Progenitor cell of endocrine pancreas (in vitro differentiated cells): ENCODE measurements around the gene CRYL1. TPM values are rescaled to one million over a fixed set of nuclear protein-coding genes. Genes with fewer than 3 reads are reported as not detected.
A peak's percentile ranks its signal among the peaks of the same experiment; 100 is the strongest.

ENCODE experiments used
- DNase-seq: peaks from one replicate; pipeline ENCODE4 v3.0.0; 2021; ENCODE audit warnings: low spot score; ENCODE audit not compliant: unreplicated experiment
- H3K27ac Mint-ChIP-seq: 2 replicates; pipeline ENCODE4 v1.8.0; 2021; ENCODE audit warnings: mild to moderate bottlenecking, moderate library complexity, mixed read lengths
- H3K27me3 Mint-ChIP-seq: 2 replicates; pipeline ENCODE4 v1.8.0; 2021; ENCODE audit warnings: mixed read lengths
- H3K36me3 Mint-ChIP-seq: 2 replicates; pipeline ENCODE4 v1.8.0; 2022; ENCODE audit warnings: mixed read lengths; ENCODE audit not compliant: insufficient read depth
- H3K4me1 Mint-ChIP-seq: 2 replicates; pipeline ENCODE4 v1.8.0; 2021; ENCODE audit warnings: low read depth, mixed read lengths
- H3K4me3 Mint-ChIP-seq: 2 replicates; pipeline ENCODE4 v1.8.0; 2021; ENCODE audit warnings: low read depth, mild to moderate bottlenecking, moderate library complexity, mixed read lengths
- H3K9me3 Mint-ChIP-seq: 2 replicates; pipeline ENCODE4 v1.8.0; 2021; ENCODE audit warnings: low read depth, mixed read lengths
- CTCF ChIP-seq: fragments of 200-600 bp; sonication (generic); IDR thresholded peaks from one replicate; pipeline ENCODE4 v1.5.0; 2021; ENCODE audit warnings: antibody characterized with exemption, mild to moderate bottlenecking; ENCODE audit not compliant: unreplicated experiment
- total RNA-seq: library from RNA; stranded (reverse); gene quantifications from 2 replicates; pipeline ENCODE4 v1.2.1, GENCODE V29; 2021

CRYL1 gene
- total RNA-seq, 1 donor from 2014 or later: 11.7 TPM

- Mint-ChIP-seq H3K27ac (peak overlapping the region; percentile 43), H3K27me3 (no peaks in the 10 kb centered on the region), H3K4me1 (peaks cover 16% of the 10 kb centered on the region), H3K36me3 (peaks cover 4% of the 10 kb centered on the region), H3K9me3 (peaks cover 6% of the 10 kb centered on the region), H3K4me3 (no peak overlapping the region)
- no peak for TF ChIP-seq CTCF
- DNase-seq: no peak
Measured at GRCh38 chr13:20559659-20560356, 34.2 kb upstream of the CRYL1 start.

GRCh38 chr13:20558982-20559381 lies 33.3 kb upstream of the CRYL1 start:
- H3K36me3 Mint-ChIP-seq: no peaks in the 10 kb centered on the region
- no peak for DNase-seq
- no peak overlapping the region for H3K27ac Mint-ChIP-seq
- no peak overlapping the region for H3K4me3 Mint-ChIP-seq
- TF ChIP-seq CTCF: no peak
- H3K9me3 Mint-ChIP-seq: no peaks in the 10 kb centered on the region
- H3K4me1 Mint-ChIP-seq: peaks cover 16% of the 10 kb centered on the region
- H3K27me3 Mint-ChIP-seq: no peaks in the 10 kb centered on the region

DNA sequence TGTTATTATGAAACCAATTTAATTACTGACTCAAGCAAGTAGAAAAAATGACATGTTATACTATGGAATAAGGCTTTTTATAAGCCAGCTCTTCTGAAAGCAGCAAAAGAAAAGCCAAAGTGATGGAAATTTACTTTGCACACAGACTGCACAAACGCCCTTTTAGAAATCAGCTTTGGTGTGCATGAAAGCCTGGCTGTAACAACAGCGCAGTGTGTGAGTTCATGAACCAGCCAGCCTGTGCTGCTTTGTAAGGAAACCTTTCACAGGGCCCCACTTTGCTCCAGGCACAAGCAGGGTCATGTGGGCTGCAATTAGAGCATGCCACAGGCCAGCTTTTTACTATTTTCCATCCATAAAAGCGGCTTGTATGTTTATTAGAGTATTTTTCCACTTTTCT lies 27.7 kb upstream of the CRYL1 start:
- Mint-ChIP-seq H3K36me3 (no peaks in the 10 kb centered on the region), H3K27ac (no peak overlapping the region), H3K4me1 (peaks cover 6% of the 10 kb centered on the region), H3K9me3 (no peaks in the 10 kb centered on the region), H3K27me3 (no peaks in the 10 kb centered on the region), H3K4me3 (no peak overlapping the region)
- DNase-seq: no peak
- TF ChIP-seq CTCF: no peak

- no peaks in the 10 kb centered on the region for H3K27me3 Mint-ChIP-seq
- DNase-seq: no peak
- no peaks in the 10 kb centered on the region for H3K9me3 Mint-ChIP-seq
- H3K4me3 Mint-ChIP-seq: no peak overlapping the region
- H3K4me1 Mint-ChIP-seq: peaks cover 10% of the 10 kb centered on the region
- no peak for TF ChIP-seq CTCF
- H3K27ac Mint-ChIP-seq: no peak overlapping the region
- no peaks in the 10 kb centered on the region for H3K36me3 Mint-ChIP-seq
Measured at GRCh38 chr13:20550799-20551198, 25.1 kb upstream of the CRYL1 start.

DNA sequence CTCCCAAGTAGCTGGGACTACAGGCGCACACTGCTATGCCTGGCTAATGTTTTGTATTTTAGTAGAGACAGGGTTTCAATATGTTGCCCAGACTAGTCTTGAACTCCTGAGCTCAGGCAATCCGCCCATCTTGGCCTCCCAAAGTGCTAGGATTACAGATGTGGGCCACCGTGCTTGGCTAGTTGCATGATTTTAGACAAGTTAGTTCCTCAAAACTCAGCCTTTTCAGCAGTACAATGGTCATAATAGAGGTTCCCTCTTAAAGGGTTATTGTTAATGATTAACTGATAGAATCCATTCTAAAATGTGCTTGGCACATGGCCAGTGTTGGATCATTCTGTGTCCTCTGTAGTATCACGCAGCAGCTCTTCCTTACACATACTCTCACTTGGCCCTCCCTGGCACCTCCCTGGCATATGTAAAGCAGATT lies 21.8 kb upstream of the CRYL1 start:
- TF ChIP-seq CTCF: no peak
- Mint-ChIP-seq H3K36me3 (no peaks in the 10 kb centered on the region), H3K4me1 (peaks cover 5% of the 10 kb centered on the region), H3K9me3 (no peaks in the 10 kb centered on the region), H3K27ac (no peak overlapping the region), H3K27me3 (no peaks in the 10 kb centered on the region), H3K4me3 (no peak overlapping the region)
- no peak for DNase-seq
